Breast epithelium (tissue), 4 donors: Measurements from ENCODE around the gene F13A1. TPM values are rescaled to one million over a fixed set of nuclear protein-coding genes. Genes with fewer than 3 reads are reported as not detected.

ENCODE experiments used
- DNase-seq, 2 donors: peaks; one replicate each; pipeline ENCODE4 v3.0.0-alpha.2; 2019; ENCODE audit warnings: low spot score in 2 of 2
- H3K27ac ChIP-seq, 2 donors: fragments of 200-600 bp; sonication (generic) in 1 of 2; one replicate each; pipeline ENCODE4 v1.5.1; 2016 to 2019; ENCODE audit warnings: mild to moderate bottlenecking in 1 of 2
- H3K27me3 ChIP-seq, 2 donors: fragments of 200-600 bp; sonication (generic) in 1 of 2; one replicate each; pipeline versions ENCODE4 v1.5.1 to v1.6.0; 2017 to 2019; ENCODE audit warnings: control low read depth in 1 of 2, mild to moderate bottlenecking in 1 of 2
- H3K36me3 ChIP-seq: fragments of 200-600 bp; one replicate; pipeline ENCODE4 v1.5.1; 2019
- H3K4me1 ChIP-seq, 2 donors: fragments of 200-600 bp; sonication (generic); one replicate each; pipeline ENCODE4 v1.5.1; 2016 to 2019; ENCODE audit warnings: control low read depth in 1 of 2
- H3K4me3 ChIP-seq, 3 donors: fragments of 200-600 bp; sonication (generic); 1 replicate in 2 of 3; 2 replicates in 1 of 3; pipeline ENCODE4 v1.5.1; 2016 to 2019; ENCODE audit warnings: mild to moderate bottlenecking in 3 of 3, moderate library complexity in 2 of 3
- H3K9me3 ChIP-seq, 2 donors: fragments of 200-600 bp; sonication (generic) in 1 of 2; one replicate each; pipeline ENCODE4 v1.5.1; 2016 to 2019; ENCODE audit warnings: control low read depth in 1 of 2
- POLR2A ChIP-seq: fragments of 450-650 bp; IDR thresholded peaks from one replicate; pipeline ENCODE4 v1.6.1; 2016; ENCODE audit warnings: antibody characterized with exemption, mild to moderate bottlenecking, moderate library complexity
- POLR2AphosphoS5 ChIP-seq, 3 donors: sonication (generic); formaldehyde crosslinking; IDR thresholded peaks; one replicate each; pipeline ENCODE4 v1.6.1; 2017; ENCODE audit warnings: antibody characterized with exemption in 3 of 3
- intact Hi-C: fragments of 100-400 bp; cut with DNase I; formaldehyde crosslinking; loops from one replicate; pipeline ENCODE4 v1.15.1; 2023; ENCODE audit warnings: low total_unique reads
- total RNA-seq, 3 donors: library from RNA; depleted of rRNA; stranded (reverse); fragments of >200 nt; gene quantifications; one replicate each; pipeline ENCODE4 v1.1.0, GENCODE V29; 2016
- TF ChIP-seq, protein P1 (sequence below), 3 donors: fragments of 450-650 bp; IDR thresholded peaks; one replicate each; pipeline ENCODE4 v1.5.1; 2016 to 2017; ENCODE audit warnings: antibody characterized with exemption in 3 of 3, mild to moderate bottlenecking in 3 of 3, moderate library complexity in 3 of 3

The F13A1 gene
- total RNA-seq = 100 to 1,000 TPM in 1 of 3 donors, 10 to 100 TPM in 2; 45.6 to 357 (median 53.3) TPM

DNA sequence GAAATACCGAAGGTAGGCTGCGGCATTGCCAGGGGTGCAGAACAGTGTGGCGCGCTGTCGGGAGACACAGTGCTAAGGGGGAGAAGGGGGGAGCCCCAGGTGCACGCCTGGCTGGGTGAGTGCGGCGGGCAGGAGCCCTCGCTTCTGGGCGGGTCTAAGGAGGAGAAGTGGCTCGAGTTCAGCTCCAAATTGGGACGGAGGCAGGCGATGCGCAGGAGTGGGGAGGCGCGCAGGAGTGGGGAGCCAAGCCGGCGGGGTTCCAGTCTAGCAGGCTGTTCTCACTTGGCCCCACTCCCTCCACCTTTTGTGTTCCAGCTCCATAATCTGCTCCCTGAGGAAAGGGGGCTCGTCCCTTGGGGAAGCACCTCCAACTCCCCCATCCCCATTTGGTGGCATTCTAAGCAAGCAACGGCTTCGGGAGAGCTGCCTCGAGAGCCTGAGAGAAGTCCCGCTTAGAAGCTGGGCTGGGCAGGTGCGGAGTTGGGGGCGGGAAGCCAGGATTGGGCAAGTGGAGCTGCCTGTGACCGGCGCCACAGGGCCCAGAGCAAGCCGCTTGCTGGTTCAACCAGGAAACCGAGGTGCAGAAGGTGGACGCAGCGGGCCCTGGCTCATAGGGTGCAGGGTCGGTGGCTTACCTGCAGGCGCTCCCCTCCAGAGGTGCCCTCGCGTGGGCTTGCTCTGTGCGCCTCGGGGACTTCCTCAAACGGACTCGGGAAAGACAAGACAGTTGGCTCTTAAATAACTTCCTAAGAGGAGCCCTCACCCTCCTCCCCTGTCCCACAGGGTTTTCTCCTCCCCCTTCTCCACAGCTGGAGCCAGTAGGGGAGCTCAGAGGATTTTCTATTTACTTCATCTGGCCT, at the start of gene F13A1:
Gene F13A1, minus strand, starts transcription at position 711 of the 860 bp plus-strand sequence. CDS start 1,998 bp downstream, outside the sequence.
- Histone ChIP-seq H3K36me3 (no peaks in the 10 kb centered on the region), H3K4me1 (no peaks in the 10 kb centered on the region), H3K9me3 (no peaks in the 10 kb centered on the region), H3K27me3 (peaks cover 4 to 42% of the 10 kb centered on the region in 2 donors), H3K4me3 (peak within 1 kb of the TSS; percentile 25 to 51 (median 41)), H3K27ac (no peak within 1 kb of the TSS)
- no peak for DNase-seq
- no peak for TF ChIP-seq POLR2A
- TF ChIP-seq, protein P1, sequence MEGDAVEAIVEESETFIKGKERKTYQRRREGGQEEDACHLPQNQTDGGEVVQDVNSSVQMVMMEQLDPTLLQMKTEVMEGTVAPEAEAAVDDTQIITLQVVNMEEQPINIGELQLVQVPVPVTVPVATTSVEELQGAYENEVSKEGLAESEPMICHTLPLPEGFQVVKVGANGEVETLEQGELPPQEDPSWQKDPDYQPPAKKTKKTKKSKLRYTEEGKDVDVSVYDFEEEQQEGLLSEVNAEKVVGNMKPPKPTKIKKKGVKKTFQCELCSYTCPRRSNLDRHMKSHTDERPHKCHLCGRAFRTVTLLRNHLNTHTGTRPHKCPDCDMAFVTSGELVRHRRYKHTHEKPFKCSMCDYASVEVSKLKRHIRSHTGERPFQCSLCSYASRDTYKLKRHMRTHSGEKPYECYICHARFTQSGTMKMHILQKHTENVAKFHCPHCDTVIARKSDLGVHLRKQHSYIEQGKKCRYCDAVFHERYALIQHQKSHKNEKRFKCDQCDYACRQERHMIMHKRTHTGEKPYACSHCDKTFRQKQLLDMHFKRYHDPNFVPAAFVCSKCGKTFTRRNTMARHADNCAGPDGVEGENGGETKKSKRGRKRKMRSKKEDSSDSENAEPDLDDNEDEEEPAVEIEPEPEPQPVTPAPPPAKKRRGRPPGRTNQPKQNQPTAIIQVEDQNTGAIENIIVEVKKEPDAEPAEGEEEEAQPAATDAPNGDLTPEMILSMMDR (IDR thresholded peaks at IDR 0.05) = no peak
- TF ChIP-seq POLR2AphosphoS5 (IDR thresholded peaks at IDR 0.05) = no peak
- intact Hi-C loops = no loop called here

DNA sequence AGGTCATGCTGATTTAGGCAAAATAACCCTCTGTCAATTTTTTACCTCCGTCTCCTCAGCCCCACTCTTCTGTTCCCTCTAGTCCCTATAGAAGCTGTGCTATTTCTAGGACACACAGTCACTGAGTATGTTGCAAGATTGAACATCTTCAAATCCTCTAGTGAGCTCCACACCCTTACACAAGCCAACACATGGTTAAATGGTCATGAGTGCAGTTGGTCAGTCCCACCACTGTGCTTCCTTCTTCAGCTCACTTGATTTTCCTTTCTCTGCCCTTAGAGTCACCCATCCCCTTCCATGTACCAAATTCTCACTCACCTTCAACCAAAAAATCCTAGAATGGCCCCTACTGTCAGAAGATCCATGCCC, 48.2 kb upstream of the F13A1 start:
- Histone ChIP-seq H3K4me1 (no peaks in the 10 kb centered on the region), H3K27me3 (no peaks in the 10 kb centered on the region), H3K36me3 (no peaks in the 10 kb centered on the region), H3K9me3 (peaks cover 0 to 11% of the 10 kb centered on the region in 2 donors), H3K4me3 (no peak overlapping the region), H3K27ac (no peak overlapping the region)
- intact Hi-C loops = no loop called here
- no peak for DNase-seq
- TF ChIP-seq POLR2A (no peak), POLR2AphosphoS5 (IDR thresholded peaks at IDR 0.05) (no peak)
- TF ChIP-seq, protein P1 (IDR thresholded peaks at IDR 0.05) = no peak

DNA sequence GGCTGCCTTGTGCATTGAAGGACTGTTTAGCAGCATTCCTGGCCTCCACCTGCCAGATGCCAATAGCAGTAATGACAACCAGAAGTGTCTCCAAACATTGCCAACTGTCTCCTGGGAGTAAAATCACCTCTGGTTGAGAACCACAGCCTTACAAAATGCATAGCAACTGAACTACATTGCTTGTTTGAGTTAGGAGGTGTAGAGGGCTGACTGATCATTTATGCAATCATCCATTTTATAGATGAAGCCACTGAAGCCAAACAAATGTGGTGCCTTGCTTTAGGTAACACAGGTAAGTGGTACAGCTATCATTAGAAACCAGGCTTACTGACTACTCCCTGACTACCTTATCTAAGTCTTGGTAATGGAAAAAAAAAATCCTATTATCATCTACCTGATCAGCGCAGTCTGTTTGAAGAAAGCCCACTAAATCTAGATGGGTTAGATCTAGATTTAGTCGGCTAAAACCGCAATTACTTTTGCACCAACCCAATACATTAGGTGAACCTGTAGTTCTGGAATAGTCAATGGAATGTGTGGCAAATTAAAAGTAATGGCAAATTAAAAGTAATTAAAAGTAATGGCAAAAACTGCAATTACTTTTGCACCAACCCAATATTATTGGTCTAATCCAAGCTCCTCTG, 47.7 kb upstream of the F13A1 start:
- TF ChIP-seq POLR2A (no peak), POLR2AphosphoS5 (IDR thresholded peaks at IDR 0.05) (no peak)
- TF ChIP-seq, protein P1 (IDR thresholded peaks at IDR 0.05) = no peak
- H3K4me1 ChIP-seq = no peaks in the 10 kb centered on the region
- no peak for DNase-seq
- H3K27me3 ChIP-seq = no peaks in the 10 kb centered on the region
- H3K27ac ChIP-seq = no peak overlapping the region
- H3K4me3 ChIP-seq = no peak overlapping the region
- no peaks in the 10 kb centered on the region for H3K36me3 ChIP-seq
- intact Hi-C loops = no loop called here
- H3K9me3 ChIP-seq = peaks cover 0 to 9% of the 10 kb centered on the region in 2 donors

DNA sequence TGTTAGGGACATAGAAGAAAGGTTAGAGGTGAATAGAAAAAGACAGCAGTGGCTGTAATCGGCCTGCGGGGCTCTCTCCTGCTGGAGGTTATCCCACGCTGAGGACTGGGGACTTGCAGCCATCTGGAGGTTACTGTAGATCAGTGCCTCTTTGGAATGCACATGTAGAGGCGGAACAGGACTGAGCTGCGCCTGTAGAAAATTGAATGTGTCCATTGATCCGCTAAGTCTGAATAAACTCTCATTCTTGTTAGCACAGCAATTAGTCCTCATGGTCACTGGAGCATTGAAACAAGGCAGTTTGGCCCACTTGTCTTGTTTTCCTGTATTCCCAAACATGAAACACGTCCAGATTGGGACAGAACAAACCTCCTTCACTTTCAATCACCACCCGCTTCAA, 46.3 kb upstream of the F13A1 start:
- no peaks in the 10 kb centered on the region for H3K27me3 ChIP-seq
- intact Hi-C loops = no loop called here
- no peaks in the 10 kb centered on the region for H3K36me3 ChIP-seq
- no peak overlapping the region for H3K27ac ChIP-seq
- DNase-seq = no peak
- H3K4me3 ChIP-seq = no peak overlapping the region
- H3K9me3 ChIP-seq = peaks cover 0 to 9% of the 10 kb centered on the region in 2 donors
- no peaks in the 10 kb centered on the region for H3K4me1 ChIP-seq
- TF ChIP-seq, protein P1 (IDR thresholded peaks at IDR 0.05) = no peak
- no peak for TF ChIP-seq POLR2AphosphoS5 (IDR thresholded peaks at IDR 0.05)
- TF ChIP-seq POLR2A = no peak

DNA sequence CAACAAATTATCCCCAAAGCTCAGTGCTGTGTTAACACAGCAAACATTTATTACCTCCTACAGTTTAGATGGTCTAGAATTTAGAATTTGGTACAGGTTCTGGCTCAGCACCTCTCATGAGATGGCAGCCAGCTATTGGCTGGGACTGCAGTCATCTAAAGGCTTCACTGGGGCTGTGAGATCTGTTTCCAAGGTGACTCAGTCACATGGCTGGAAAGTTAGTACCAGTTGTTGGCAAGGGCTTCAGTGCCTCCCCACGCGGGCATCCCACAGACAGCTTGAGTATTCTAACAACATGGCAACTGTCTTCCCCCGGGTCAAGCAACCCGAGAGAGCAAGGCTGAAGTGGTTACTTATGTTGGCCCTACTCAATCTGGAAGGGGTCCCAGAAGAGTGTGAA, 44.8 kb upstream of the F13A1 start:
- H3K27me3 ChIP-seq = no peaks in the 10 kb centered on the region
- TF ChIP-seq POLR2A (no peak), POLR2AphosphoS5 (IDR thresholded peaks at IDR 0.05) (no peak)
- TF ChIP-seq, protein P1 (IDR thresholded peaks at IDR 0.05) = no peak
- no peaks in the 10 kb centered on the region for H3K4me1 ChIP-seq
- intact Hi-C loops = no loop called here
- no peak overlapping the region for H3K27ac ChIP-seq
- no peak for DNase-seq
- no peaks in the 10 kb centered on the region for H3K9me3 ChIP-seq
- no peaks in the 10 kb centered on the region for H3K36me3 ChIP-seq
- no peak overlapping the region for H3K4me3 ChIP-seq
